ENCODE measurements around the gene HSPB1.
"Not testable (repeated sequence)": the region's sequence is repeated elsewhere in the genome, so short reads cannot be mapped to it uniquely, and the experiment has no call there.

DNA sequence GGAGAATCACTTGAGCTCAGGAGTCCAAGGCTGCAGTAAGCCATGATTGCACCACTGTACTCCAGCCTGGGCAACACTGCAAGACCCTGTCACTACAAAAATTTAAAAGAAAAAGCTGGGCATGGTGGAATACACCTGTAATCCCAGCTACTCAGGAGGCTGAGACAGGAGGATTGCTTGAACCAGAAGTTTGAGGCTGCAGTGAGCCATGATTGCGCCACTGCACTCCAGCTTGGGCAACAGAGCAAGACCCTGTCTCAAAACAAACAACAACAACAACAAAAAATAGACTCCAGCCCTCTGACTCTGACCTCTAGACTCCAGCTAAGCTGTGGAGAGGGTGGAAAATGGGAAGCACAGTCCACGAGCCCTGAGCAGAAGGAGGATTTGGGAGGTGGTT, 31.1 kb upstream of the HSPB1 start:
- TF ChIP-seq, protein P1, sequence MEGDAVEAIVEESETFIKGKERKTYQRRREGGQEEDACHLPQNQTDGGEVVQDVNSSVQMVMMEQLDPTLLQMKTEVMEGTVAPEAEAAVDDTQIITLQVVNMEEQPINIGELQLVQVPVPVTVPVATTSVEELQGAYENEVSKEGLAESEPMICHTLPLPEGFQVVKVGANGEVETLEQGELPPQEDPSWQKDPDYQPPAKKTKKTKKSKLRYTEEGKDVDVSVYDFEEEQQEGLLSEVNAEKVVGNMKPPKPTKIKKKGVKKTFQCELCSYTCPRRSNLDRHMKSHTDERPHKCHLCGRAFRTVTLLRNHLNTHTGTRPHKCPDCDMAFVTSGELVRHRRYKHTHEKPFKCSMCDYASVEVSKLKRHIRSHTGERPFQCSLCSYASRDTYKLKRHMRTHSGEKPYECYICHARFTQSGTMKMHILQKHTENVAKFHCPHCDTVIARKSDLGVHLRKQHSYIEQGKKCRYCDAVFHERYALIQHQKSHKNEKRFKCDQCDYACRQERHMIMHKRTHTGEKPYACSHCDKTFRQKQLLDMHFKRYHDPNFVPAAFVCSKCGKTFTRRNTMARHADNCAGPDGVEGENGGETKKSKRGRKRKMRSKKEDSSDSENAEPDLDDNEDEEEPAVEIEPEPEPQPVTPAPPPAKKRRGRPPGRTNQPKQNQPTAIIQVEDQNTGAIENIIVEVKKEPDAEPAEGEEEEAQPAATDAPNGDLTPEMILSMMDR (IDR thresholded peaks at IDR 0.05): not testable (repeated sequence)
- TF ChIP-seq POLR2AphosphoS5, POLR2A, EP300 (IDR thresholded peaks at IDR 0.05): not testable (repeated sequence)

All from suprapubic skin (tissue), 4 donors.